Measurements from ENCODE around the gene ELMOD3.

ELMOD3 gene

DNA sequence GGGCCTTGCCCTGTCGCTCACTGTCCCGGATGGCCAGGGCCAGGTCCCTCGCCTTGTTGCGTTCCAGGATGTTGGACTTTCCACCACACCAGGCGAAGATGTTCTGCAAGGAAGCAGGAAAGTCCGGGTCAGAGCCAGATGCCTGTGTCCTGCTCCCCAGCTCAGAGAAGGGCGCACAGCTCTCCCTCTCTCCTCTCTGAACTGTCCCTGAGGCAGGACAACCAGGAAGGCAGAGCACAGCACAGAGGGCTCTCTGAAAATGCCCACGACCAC lies 44.5 kb downstream of the ELMOD3 start:
- Histone ChIP-seq H3K9me3 (ENCODE audit: control extremely low read depth in 1 of 5, control insufficient read depth in 4 of 5, insufficient read depth in 2 of 5, low read depth in 1 of 5, low read length in 4 of 5) (peaks cover 0 to 4% (median 0%) of the 10 kb centered on the region in 5 experiments), H3K36me3 (ENCODE audit: control insufficient read depth in 4 of 4, insufficient read depth in 4 of 4, low read length in 3 of 4) (peaks cover 19 to 69% (median 39%) of the 10 kb centered on the region in 4 experiments), H3K27ac (ENCODE audit: insufficient read depth in 1 of 2, low read depth in 1 of 2, low read length in 2 of 2, poor library complexity in 1 of 2, severe bottlenecking in 2 of 2) (no peak overlapping the region), H3K4me3 (ENCODE audit: control insufficient read depth in 1 of 7, extremely low read depth in 1 of 7, insufficient read depth in 4 of 7, low read depth in 2 of 7, low read length in 6 of 7) (no peak overlapping the region), H3K4me1 (ENCODE audit: control extremely low read depth in 1 of 4, control insufficient read depth in 4 of 4, insufficient read depth in 4 of 4, low read length in 3 of 4) (peaks cover 0 to 18% (median 10%) of the 10 kb centered on the region in 4 experiments), H3K27me3 (replicated peaks in 2 of 5; ENCODE audit: control insufficient read depth in 4 of 5, insufficient read depth in 5 of 5, low read length in 4 of 5) (no peaks in the 10 kb centered on the region)
- ChIA-PET CTCF (interaction anchor here (0.7 to 3.4 kb wide), 6 partner anchors 9 to 154 kb away, joined by 3 to 11 read pairs (median 5); no protein-coding TSS in a partner anchor), POLR2A (no interaction called here)
- 99% methylated on average over 8 of the region's 8 CpGs for WGBS (ENCODE audit: insufficient coverage)
- no peak for DNase-seq

GRCh38 chr2:85400023-85400422 lies 45.5 kb downstream of the ELMOD3 start:
- peaks cover 0 to 4% (median 0%) of the 10 kb centered on the region in 5 experiments for H3K9me3 ChIP-seq (ENCODE audit: control extremely low read depth in 1 of 5, control insufficient read depth in 4 of 5, insufficient read depth in 2 of 5, low read depth in 1 of 5, low read length in 4 of 5)
- peaks cover 2 to 22% (median 14%) of the 10 kb centered on the region in 4 experiments for H3K4me1 ChIP-seq (ENCODE audit: control extremely low read depth in 1 of 4, control insufficient read depth in 4 of 4, insufficient read depth in 4 of 4, low read length in 3 of 4)
- DNase-seq: no peak
- H3K4me3 ChIP-seq (ENCODE audit: control insufficient read depth in 1 of 7, extremely low read depth in 1 of 7, insufficient read depth in 4 of 7, low read depth in 2 of 7, low read length in 6 of 7): no peak overlapping the region
- H3K27ac ChIP-seq (ENCODE audit: insufficient read depth in 1 of 2, low read depth in 1 of 2, low read length in 2 of 2, poor library complexity in 1 of 2, severe bottlenecking in 2 of 2): no peak overlapping the region
- H3K27me3 ChIP-seq (replicated peaks in 2 of 5; ENCODE audit: control insufficient read depth in 4 of 5, insufficient read depth in 5 of 5, low read length in 4 of 5): no peaks in the 10 kb centered on the region
- 100% methylated on average over 6 of the region's 8 CpGs for WGBS (ENCODE audit: insufficient coverage)
- H3K36me3 ChIP-seq (ENCODE audit: control insufficient read depth in 4 of 4, insufficient read depth in 4 of 4, low read length in 3 of 4): peaks cover 12 to 60% (median 35%) of the 10 kb centered on the region in 4 experiments
- POLR2A ChIA-PET: interaction anchor here (1.2 kb wide), 1 partner anchor 140 kb away, joined by 4 read pairs; the partner anchor contains the start of gene MAT2A
- CTCF ChIA-PET: interaction anchor here (0.8 to 4.2 kb wide), 4 partner anchors 9 to 319 kb away, joined by 3 to 41 read pairs (median 11); no protein-coding TSS in a partner anchor

DNA sequence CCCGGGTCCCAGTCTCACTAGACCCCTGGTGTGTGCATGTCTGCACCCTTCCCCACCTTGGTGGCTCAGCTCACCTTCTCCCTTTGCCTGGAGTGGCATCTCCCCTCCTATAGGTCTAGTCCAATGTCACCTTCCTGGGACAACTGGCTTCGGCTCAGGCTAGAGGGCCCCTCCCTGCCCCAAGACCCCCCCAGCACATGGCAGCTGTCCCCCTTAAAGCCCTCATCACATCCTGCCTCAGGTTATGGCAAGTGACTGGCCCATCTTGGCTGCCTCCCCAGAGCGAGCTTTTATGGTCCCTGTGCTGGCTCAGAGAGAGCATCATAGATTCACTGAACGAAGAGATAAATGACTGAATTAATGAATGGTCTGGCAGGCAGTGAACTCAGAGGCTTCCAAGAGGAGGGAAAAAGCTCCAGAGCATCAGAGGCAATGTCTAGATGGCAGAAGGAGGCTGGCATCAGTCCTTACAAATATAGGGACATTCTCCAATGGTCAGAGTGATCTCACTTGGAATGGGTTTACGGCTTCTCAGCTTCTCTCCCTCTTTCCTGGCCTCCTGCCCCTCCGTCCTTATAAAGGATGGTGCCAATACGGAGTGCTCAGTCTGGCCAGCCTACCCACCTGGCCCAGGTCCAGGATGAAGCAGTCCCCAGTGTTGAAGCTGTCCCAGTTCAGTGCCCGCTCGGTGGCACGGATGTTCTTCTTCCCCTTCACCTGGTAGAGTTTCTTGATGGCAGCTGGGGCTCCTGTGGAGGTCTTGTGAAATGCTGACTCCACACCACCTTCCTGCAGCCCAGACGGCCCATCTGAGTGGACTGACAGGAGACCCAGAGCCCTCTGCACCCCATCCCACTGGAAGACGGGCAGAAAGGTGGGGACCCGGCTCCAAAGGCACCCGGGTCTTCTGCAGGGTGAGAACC lies 46.2 kb downstream of the ELMOD3 start:
- DNase-seq: no peak
- Histone ChIP-seq H3K4me3 (ENCODE audit: control insufficient read depth in 1 of 7, extremely low read depth in 1 of 7, insufficient read depth in 4 of 7, low read depth in 2 of 7, low read length in 6 of 7) (no peak overlapping the region), H3K27me3 (replicated peaks in 2 of 5; ENCODE audit: control insufficient read depth in 4 of 5, insufficient read depth in 5 of 5, low read length in 4 of 5) (no peaks in the 10 kb centered on the region), H3K9me3 (ENCODE audit: control extremely low read depth in 1 of 5, control insufficient read depth in 4 of 5, insufficient read depth in 2 of 5, low read depth in 1 of 5, low read length in 4 of 5) (peaks cover 0 to 4% (median 0%) of the 10 kb centered on the region in 5 experiments), H3K4me1 (ENCODE audit: control extremely low read depth in 1 of 4, control insufficient read depth in 4 of 4, insufficient read depth in 4 of 4, low read length in 3 of 4) (peaks cover 3 to 30% (median 22%) of the 10 kb centered on the region in 4 experiments), H3K27ac (ENCODE audit: insufficient read depth in 1 of 2, low read depth in 1 of 2, low read length in 2 of 2, poor library complexity in 1 of 2, severe bottlenecking in 2 of 2) (no peak overlapping the region), H3K36me3 (ENCODE audit: control insufficient read depth in 4 of 4, insufficient read depth in 4 of 4, low read length in 3 of 4) (peaks cover 12 to 54% (median 31%) of the 10 kb centered on the region in 4 experiments)
- CTCF ChIA-PET: interaction anchor here (0.8 to 4.2 kb wide), 7 partner anchors 9 to 318 kb away, joined by 3 to 41 read pairs (median 6); no protein-coding TSS in a partner anchor
- POLR2A ChIA-PET: interaction anchor here (0.5 to 1.2 kb wide), 2 partner anchors 139 to 227 kb away, joined by 3 to 4 read pairs; partner anchors contain the start of gene MAT2A
- 94% methylated on average over 12 of the region's 14 CpGs for WGBS (ENCODE audit: insufficient coverage)

DNA sequence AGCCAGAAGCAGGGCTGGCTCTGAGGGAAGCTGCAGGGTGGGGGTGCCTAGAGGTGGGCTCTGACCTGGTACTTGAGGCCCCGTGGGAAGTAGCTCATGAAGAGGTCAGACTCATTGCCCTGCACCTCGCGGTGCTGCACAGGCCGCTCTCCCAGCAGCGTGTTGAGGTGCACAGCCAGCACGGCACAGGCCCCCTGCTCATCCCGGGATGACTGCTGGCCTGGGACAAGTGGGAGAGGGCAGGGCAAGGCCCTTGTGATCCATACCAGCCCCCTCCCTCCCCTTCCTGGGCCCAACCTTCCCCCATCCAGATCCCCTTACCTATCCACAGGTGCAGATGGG lies 46.9 kb downstream of the ELMOD3 start:
- POLR2A ChIA-PET: interaction anchor here (0.5 kb wide), 1 partner anchor 226 kb away, joined by 3 read pairs; no protein-coding TSS in a partner anchor

GRCh38 chr2:85401844-85402243 lies 47.3 kb downstream of the ELMOD3 start:
- 81% methylated on average over 6 of the region's 8 CpGs for WGBS (ENCODE audit: insufficient coverage)
- peak in 2 of 3 donors; percentile 48 to 60 for DNase-seq
- POLR2A ChIA-PET: no interaction called here
- peaks cover 12 to 45% (median 24%) of the 10 kb centered on the region in 4 experiments for H3K36me3 ChIP-seq (ENCODE audit: control insufficient read depth in 4 of 4, insufficient read depth in 4 of 4, low read length in 3 of 4)
- H3K9me3 ChIP-seq (ENCODE audit: control extremely low read depth in 1 of 5, control insufficient read depth in 4 of 5, insufficient read depth in 2 of 5, low read depth in 1 of 5, low read length in 4 of 5): peaks cover 0 to 4% (median 0%) of the 10 kb centered on the region in 5 experiments
- H3K27me3 ChIP-seq (replicated peaks in 2 of 5; ENCODE audit: control insufficient read depth in 4 of 5, insufficient read depth in 5 of 5, low read length in 4 of 5): no peaks in the 10 kb centered on the region
- peaks cover 3 to 41% (median 32%) of the 10 kb centered on the region in 4 experiments for H3K4me1 ChIP-seq (ENCODE audit: control extremely low read depth in 1 of 4, control insufficient read depth in 4 of 4, insufficient read depth in 4 of 4, low read length in 3 of 4)
- no peak overlapping the region for H3K4me3 ChIP-seq (ENCODE audit: control insufficient read depth in 1 of 7, extremely low read depth in 1 of 7, insufficient read depth in 4 of 7, low read depth in 2 of 7, low read length in 6 of 7)
- CTCF ChIA-PET: interaction anchor here (1.1 to 4.2 kb wide), 6 partner anchors 10 to 151 kb away, joined by 3 to 41 read pairs (median 8); no protein-coding TSS in a partner anchor
- H3K27ac ChIP-seq (ENCODE audit: insufficient read depth in 1 of 2, low read depth in 1 of 2, low read length in 2 of 2, poor library complexity in 1 of 2, severe bottlenecking in 2 of 2): no peak overlapping the region

More for the DNA sequence above, 46.9 kb downstream of the ELMOD3 start:
- CTCF ChIA-PET: interaction anchor here (1.1 to 4.2 kb wide), 6 partner anchors 10 to 152 kb away, joined by 3 to 41 read pairs (median 8); no protein-coding TSS in a partner anchor
- Histone ChIP-seq H3K27me3 (replicated peaks in 2 of 5; ENCODE audit: control insufficient read depth in 4 of 5, insufficient read depth in 5 of 5, low read length in 4 of 5) (no peaks in the 10 kb centered on the region), H3K4me3 (ENCODE audit: control insufficient read depth in 1 of 7, extremely low read depth in 1 of 7, insufficient read depth in 4 of 7, low read depth in 2 of 7, low read length in 6 of 7) (no peak overlapping the region), H3K4me1 (ENCODE audit: control extremely low read depth in 1 of 4, control insufficient read depth in 4 of 4, insufficient read depth in 4 of 4, low read length in 3 of 4) (peaks cover 3 to 37% (median 28%) of the 10 kb centered on the region in 4 experiments), H3K36me3 (ENCODE audit: control insufficient read depth in 4 of 4, insufficient read depth in 4 of 4, low read length in 3 of 4) (peaks cover 12 to 49% (median 27%) of the 10 kb centered on the region in 4 experiments), H3K27ac (ENCODE audit: insufficient read depth in 1 of 2, low read depth in 1 of 2, low read length in 2 of 2, poor library complexity in 1 of 2, severe bottlenecking in 2 of 2) (no peak overlapping the region), H3K9me3 (ENCODE audit: control extremely low read depth in 1 of 5, control insufficient read depth in 4 of 5, insufficient read depth in 2 of 5, low read depth in 1 of 5, low read length in 4 of 5) (peaks cover 0 to 4% (median 0%) of the 10 kb centered on the region in 5 experiments)
- 100% methylated on average over 1 of the region's 7 CpGs for WGBS (ENCODE audit: insufficient coverage)
- no peak for DNase-seq

- peak overlapping the region in 6 of 7 experiments; percentile 9 to 72 (median 54) for H3K4me3 ChIP-seq (ENCODE audit: control insufficient read depth in 1 of 7, extremely low read depth in 1 of 7, insufficient read depth in 4 of 7, low read depth in 2 of 7, low read length in 6 of 7)
- H3K4me1 ChIP-seq (ENCODE audit: control extremely low read depth in 1 of 4, control insufficient read depth in 4 of 4, insufficient read depth in 4 of 4, low read length in 3 of 4): peaks cover 18 to 76% (median 67%) of the 10 kb centered on the region in 4 experiments
- H3K9me3 ChIP-seq (ENCODE audit: control extremely low read depth in 1 of 5, control insufficient read depth in 4 of 5, insufficient read depth in 2 of 5, low read depth in 1 of 5, low read length in 4 of 5): peaks cover 0 to 4% (median 0%) of the 10 kb centered on the region in 5 experiments
- WGBS (ENCODE audit: insufficient coverage): 18% methylated on average over 8 of the region's 15 CpGs
- POLR2A ChIA-PET: interaction anchor here (1.4 kb wide), 1 partner anchor 133 kb away, joined by 6 read pairs; the partner anchor contains the start of gene MAT2A
- no peaks in the 10 kb centered on the region for H3K27me3 ChIP-seq (replicated peaks in 2 of 5; ENCODE audit: control insufficient read depth in 4 of 5, insufficient read depth in 5 of 5, low read length in 4 of 5)
- H3K36me3 ChIP-seq (ENCODE audit: control insufficient read depth in 4 of 4, insufficient read depth in 4 of 4, low read length in 3 of 4): peaks cover under 1 to 15% (median 9%) of the 10 kb centered on the region in 4 experiments
- CTCF ChIA-PET: interaction anchor here (0.7 to 7.9 kb wide), 8 partner anchors 11 to 148 kb away, joined by 3 to 49 read pairs (median 5); partner anchors contain the start of gene SH2D6
- peak; percentile 92 to 97 (median 97) for DNase-seq
- peak overlapping the region; percentile 25 to 63 for H3K27ac ChIP-seq (ENCODE audit: insufficient read depth in 1 of 2, low read depth in 1 of 2, low read length in 2 of 2, poor library complexity in 1 of 2, severe bottlenecking in 2 of 2)
Measured at GRCh38 chr2:85405201-85406059, 50.9 kb downstream of the ELMOD3 start.

Data from common myeloid progenitor, CD34-positive (primary cell).